ENCODE measurements around the gene TBC1D16.
A peak's percentile ranks its signal among the peaks of the same experiment; 100 is the strongest.

The TBC1D16 gene

GRCh38 chr17:79937391-79938335 is 98.0 kb downstream of the TBC1D16 start:
- no peak overlapping the region for H3K4me3 ChIP-seq (ENCODE audit: low read depth, low read length)
- TF ChIP-seq CTCF (IDR thresholded peaks at IDR 0.05; ENCODE audit: insufficient read depth, low read length, missing control alignments) = no peak
- no peak for DNase-seq (ENCODE audit: low read depth, low spot score)
- ChIA-PET POLR2A (no interaction called here), CTCF (interaction anchor here (0.9 to 1.4 kb wide), 3 partner anchors 12 to 192 kb away, joined by 3 read pairs; no protein-coding TSS in a partner anchor)

DNA sequence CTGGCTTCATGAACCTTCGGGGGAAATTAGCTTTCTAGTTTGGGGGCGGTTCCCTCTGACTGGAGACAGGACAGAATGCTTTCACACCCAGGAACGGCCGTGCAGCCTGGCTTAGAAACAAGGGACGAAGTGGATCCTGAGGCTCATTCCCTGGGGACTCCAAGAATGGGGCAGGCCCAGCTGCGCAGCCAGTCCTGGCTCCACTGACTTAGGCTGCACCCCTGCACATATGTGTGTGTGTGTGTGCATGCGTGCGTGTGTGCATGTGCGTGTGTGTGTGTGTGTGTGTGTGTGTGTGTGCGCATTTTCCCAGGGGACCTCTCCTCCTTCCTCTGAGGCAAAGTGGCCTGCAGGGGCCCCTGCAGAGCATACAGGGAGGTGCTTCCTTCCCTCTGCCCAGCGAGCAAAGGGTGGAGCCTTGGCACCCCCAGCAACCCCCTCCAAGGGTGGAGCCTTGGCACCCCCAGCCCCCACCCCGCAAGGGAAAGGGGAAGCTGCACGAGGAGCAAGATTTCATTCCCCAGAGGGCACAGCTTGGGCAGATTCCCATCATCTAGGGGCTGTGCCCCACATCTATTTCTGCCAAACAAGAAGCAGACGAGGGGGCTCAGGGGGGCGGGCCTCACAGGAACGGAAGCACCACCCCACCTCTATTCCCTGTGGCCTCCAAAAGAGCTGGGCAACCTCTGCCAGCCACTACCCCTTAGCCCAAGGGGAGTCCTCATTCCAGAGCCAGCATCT is 98.9 kb downstream of the TBC1D16 start:
- ChIA-PET POLR2A (no interaction called here), CTCF (interaction anchor here (0.9 to 1.3 kb wide), 2 partner anchors 11 to 191 kb away, joined by 3 read pairs; no protein-coding TSS in a partner anchor)
- TF ChIP-seq CTCF (IDR thresholded peaks at IDR 0.05; ENCODE audit: insufficient read depth, low read length, missing control alignments) = peak; percentile 4
- DNase-seq (ENCODE audit: low read depth, low spot score) = no peak
- H3K4me3 ChIP-seq (ENCODE audit: low read depth, low read length) = no peak overlapping the region

DNA sequence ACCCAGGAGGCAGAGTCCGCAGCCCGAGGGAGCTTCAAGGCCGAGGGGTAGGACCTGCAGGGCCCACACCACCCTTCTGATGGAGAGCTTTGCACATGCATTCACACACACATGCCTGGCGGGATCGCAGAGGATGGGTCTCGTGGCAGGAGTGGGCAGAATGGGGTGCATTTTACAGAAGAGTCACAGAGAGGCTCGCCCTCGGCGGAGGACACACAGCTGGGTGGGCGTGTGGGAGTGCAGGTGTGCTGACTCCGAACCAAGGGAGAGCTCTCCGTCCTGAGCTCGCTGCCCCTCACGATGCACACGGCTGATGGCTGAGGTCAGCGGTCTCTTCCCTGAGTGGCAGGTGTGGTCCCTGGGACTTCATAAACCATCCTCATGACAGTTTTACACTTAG is 99.6 kb downstream of the TBC1D16 start:
- H3K4me3 ChIP-seq (ENCODE audit: low read depth, low read length) = no peak overlapping the region
- DNase-seq (ENCODE audit: low read depth, low spot score) = no peak
- CTCF ChIA-PET = interaction anchor here (0.6 to 1.3 kb wide), 2 partner anchors 12 kb away, joined by 3 to 5 read pairs; no protein-coding TSS in a partner anchor
- TF ChIP-seq CTCF (IDR thresholded peaks at IDR 0.05; ENCODE audit: insufficient read depth, low read length, missing control alignments) = no peak
- POLR2A ChIA-PET = no interaction called here

GRCh38 chr17:79935197-79935885 is 100.3 kb downstream of the TBC1D16 start:
- POLR2A ChIA-PET = no interaction called here

DNA sequence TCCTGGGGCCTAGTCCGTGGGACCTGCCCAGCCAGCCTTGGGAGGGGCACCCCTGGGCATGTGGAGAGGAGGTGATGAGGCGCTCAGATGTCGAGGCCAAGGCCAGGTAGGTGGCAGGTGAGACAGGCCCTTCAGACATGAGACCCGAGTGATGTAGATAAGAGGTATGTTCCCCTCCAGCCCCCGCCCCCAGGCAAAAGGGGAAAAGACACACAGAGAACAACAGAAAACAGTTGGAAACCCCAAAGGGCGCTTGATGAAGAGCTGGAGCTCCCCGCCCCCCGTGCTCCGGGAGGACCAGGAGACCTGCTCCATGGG is 101.1 kb downstream of the TBC1D16 start:
- no peak overlapping the region for H3K4me3 ChIP-seq (ENCODE audit: low read depth, low read length)
- POLR2A ChIA-PET = no interaction called here
- TF ChIP-seq CTCF (IDR thresholded peaks at IDR 0.05; ENCODE audit: insufficient read depth, low read length, missing control alignments) = no peak
- CTCF ChIA-PET = interaction anchor here (1.3 kb wide), 1 partner anchor 14 kb away, joined by 5 read pairs; no protein-coding TSS in a partner anchor
- DNase-seq (ENCODE audit: low read depth, low spot score) = no peak

More at GRCh38 chr17:79935197-79935885, 100.3 kb downstream of the TBC1D16 start:
- TF ChIP-seq CTCF (IDR thresholded peaks at IDR 0.05; ENCODE audit: insufficient read depth, low read length, missing control alignments) = no peak
- no peak for DNase-seq (ENCODE audit: low read depth, low spot score)
- H3K4me3 ChIP-seq (ENCODE audit: low read depth, low read length) = no peak overlapping the region
- CTCF ChIA-PET = interaction anchor here (0.5 to 1.3 kb wide), 3 partner anchors 11 to 94 kb away, joined by 3 to 5 read pairs (median 3); no protein-coding TSS in a partner anchor

Measured in AG04449 (cell line).